Activated CD4-positive, alpha-beta memory T cell treated with anti-CD3 and anti-CD28 coated beads for 36 hours (primary cell): ENCODE results near the gene SGTB. TPM values are rescaled to one million over a fixed set of nuclear protein-coding genes. Genes with fewer than 3 reads are reported as not detected.
"Not testable (repeated sequence)": the region's sequence is repeated elsewhere in the genome, so short reads cannot be mapped to it uniquely, and the experiment has no call there.

Experiments used
- CTCF ChIA-PET: fragments of 350-600 bp; sonication (Branson Sonifier 250); formaldehyde crosslinking; loops from one replicate; lab custom pipeline; 2021; ENCODE audit warnings: antibody characterized with exemption, inconsistent platforms; lab: Charles Lee
- POLR2A ChIA-PET: fragments of 350-600 bp; sonication (Branson Sonifier 250); formaldehyde crosslinking; loops from one replicate; lab custom pipeline; 2021; ENCODE audit warnings: antibody characterized with exemption; lab: Charles Lee
- DNase-seq: peaks from one replicate; pipeline ENCODE4 v3.0.0-alpha.2; 2020
- H3K27ac Mint-ChIP-seq: one replicate; pipeline ENCODE4 v1.8.0; 2021; ENCODE audit warnings: mixed read lengths
- H3K27me3 Mint-ChIP-seq: one replicate; pipeline ENCODE4 v1.8.0; 2021; ENCODE audit warnings: mixed read lengths
- H3K36me3 Mint-ChIP-seq: one replicate; pipeline ENCODE4 v1.8.0; 2021; ENCODE audit warnings: mixed read lengths
- H3K4me1 Mint-ChIP-seq: one replicate; pipeline ENCODE4 v1.8.0; 2021; ENCODE audit warnings: low read depth, mixed read lengths
- H3K4me3 Mint-ChIP-seq: one replicate; pipeline ENCODE4 v1.8.0; 2021; ENCODE audit warnings: mild to moderate bottlenecking, mixed read lengths
- H3K9me3 Mint-ChIP-seq: one replicate; pipeline ENCODE4 v1.8.0; 2021; ENCODE audit warnings: mixed read lengths
- intact Hi-C: fragments of 100-400 bp; cut with micrococcal nuclease; formaldehyde crosslinking; loops from one replicate; pipeline ENCODE4 v1.15.1; 2023
- total RNA-seq, 2 experiments: library from RNA; stranded (reverse); gene quantifications; one replicate each; pipeline ENCODE4 v1.2.3, GENCODE V29; 2021

The SGTB gene
- total RNA-seq, 2 experiments from 2014 or later: 16.5 to 16.7 TPM

DNA sequence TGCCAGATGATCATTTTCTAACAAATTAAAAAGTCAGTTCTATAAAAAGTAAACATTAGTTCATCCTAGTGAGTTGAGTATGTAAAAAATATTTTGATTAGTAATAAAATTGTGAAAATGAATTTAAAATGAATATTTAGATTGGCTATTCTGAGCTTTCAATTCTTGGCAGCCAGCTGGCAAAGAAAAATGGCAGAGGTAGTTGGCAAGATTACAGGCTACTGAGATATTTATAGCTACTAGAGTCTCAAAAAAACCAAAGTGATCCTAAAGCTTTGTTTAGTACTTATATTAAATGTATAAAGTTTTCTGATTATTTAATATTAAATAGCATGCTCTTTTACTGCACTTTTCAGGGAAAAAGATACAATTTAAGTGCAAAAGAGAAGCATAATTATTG is 25.0 kb downstream of the SGTB start:
- Mint-ChIP-seq H3K36me3 (peaks cover 27% of the 10 kb centered on the region), H3K4me3 (no peak overlapping the region), H3K9me3 (no peaks in the 10 kb centered on the region), H3K27me3 (no peaks in the 10 kb centered on the region), H3K27ac (no peak overlapping the region), H3K4me1 (peaks cover 6% of the 10 kb centered on the region)
- CTCF ChIA-PET: no interaction called here
- DNase-seq: no peak
- intact Hi-C loops: no loop called here
- POLR2A ChIA-PET: no interaction called here

DNA sequence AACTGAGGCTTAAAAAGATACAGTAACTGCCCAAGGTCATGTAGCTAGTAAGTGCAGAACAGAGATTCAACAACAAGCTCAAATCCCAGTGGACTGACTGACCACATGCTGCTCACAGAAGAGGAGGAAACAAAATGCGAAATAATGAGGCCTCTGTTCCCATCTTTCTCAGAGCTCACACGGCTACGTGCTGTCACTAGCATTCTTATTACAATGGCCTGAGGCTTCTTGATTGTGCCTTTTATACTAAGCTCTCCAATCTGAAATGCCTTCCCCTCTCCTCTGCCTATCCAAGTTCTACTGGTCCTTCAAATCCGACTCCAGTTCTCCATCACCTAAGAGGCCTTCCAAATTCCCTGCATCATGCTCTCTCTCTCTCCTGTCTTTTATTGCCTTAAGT is 26.0 kb downstream of the SGTB start:
- Mint-ChIP-seq H3K27ac (no peak overlapping the region), H3K36me3 (peaks cover 27% of the 10 kb centered on the region), H3K4me3 (no peak overlapping the region), H3K27me3 (no peaks in the 10 kb centered on the region), H3K4me1 (peaks cover 6% of the 10 kb centered on the region), H3K9me3 (no peaks in the 10 kb centered on the region)
- intact Hi-C loops: no loop called here
- CTCF ChIA-PET: no interaction called here
- POLR2A ChIA-PET: no interaction called here
- no peak for DNase-seq

DNA sequence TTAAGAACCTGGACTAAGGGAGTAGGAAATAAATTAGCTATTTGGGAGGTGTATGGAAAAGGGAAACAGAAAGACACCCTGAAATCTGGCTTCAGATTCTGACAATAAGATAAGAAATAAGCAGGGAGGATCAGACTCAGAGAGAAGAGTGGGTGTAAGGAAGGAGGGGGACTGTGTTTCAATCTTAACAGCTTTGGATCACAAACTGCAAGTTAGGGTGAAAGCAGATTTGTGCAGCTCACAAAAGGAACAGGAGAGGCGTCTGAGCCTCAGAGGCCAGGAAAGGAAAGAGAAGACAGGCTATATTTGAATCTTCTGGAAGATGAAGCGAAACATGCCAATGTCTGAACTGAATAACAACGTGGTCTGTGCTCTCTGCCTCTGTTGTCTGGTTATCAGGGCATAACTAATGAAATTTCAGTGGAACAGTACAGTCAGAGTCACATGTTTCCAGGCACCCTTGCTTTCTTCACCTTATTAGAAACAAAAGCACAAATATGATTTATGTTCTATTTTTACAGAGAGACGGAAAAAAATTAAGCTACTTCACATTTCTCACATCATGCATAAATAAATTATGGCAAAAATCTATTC is 26.6 kb downstream of the SGTB start:
- no peak for DNase-seq
- Mint-ChIP-seq H3K27ac (no peak overlapping the region), H3K4me3 (no peak overlapping the region), H3K9me3 (no peaks in the 10 kb centered on the region), H3K27me3 (no peaks in the 10 kb centered on the region), H3K4me1 (peaks cover 6% of the 10 kb centered on the region), H3K36me3 (peaks cover 29% of the 10 kb centered on the region)
- POLR2A ChIA-PET: no interaction called here
- intact Hi-C loops: no loop called here
- CTCF ChIA-PET: no interaction called here

DNA sequence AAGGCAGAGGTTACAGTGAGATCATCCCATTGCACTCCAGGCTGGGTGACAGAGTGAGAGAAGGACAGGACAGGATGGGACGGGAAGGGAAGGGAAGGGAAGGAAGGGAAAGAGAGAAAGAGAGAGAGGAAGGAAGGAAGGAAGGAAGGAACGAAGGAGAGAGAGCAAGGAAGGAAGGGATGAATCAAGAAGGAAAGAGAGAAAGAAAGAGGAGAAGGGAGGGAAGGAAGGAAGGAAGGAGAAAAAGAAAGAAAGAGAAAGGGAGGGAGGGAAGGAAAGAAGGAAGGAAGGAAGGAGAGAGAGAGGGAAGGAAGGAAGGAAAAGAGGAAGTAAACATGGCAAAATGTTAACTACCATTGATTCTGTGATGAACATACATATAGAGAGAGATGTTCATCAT is 28.8 kb downstream of the SGTB start:
- Mint-ChIP-seq H3K4me1 (no peaks in the 10 kb centered on the region), H3K27me3 (no peaks in the 10 kb centered on the region), H3K9me3 (no peaks in the 10 kb centered on the region), H3K27ac (no peak overlapping the region), H3K36me3 (peaks cover 22% of the 10 kb centered on the region), H3K4me3 (no peak overlapping the region)
- intact Hi-C loops: no loop called here
- ChIA-PET CTCF (no interaction called here), POLR2A (no interaction called here)
- DNase-seq: no peak

DNA sequence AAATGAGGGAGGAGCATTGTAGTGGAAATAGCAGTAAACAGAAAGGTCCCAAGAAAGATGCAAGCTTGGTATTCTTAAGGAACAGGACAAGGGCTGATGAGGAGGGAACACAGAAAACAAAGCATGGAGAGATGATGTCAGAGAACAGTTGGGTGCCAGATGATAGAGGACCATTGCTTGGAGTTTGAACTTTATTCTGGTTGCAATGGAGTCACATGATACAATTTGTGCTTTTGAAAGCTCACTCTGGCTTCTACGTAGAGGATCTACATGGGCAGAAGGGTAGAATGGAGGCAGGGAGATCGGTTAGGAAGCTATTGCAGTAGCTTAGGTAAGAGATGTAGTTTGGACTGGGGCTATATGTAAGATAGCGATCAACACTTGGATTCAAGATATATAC is 39.8 kb downstream of the SGTB start:
- intact Hi-C loops: no loop called here
- H3K27ac Mint-ChIP-seq: no peak overlapping the region
- no peaks in the 10 kb centered on the region for H3K27me3 Mint-ChIP-seq
- no peak overlapping the region for H3K4me3 Mint-ChIP-seq
- peaks cover 27% of the 10 kb centered on the region for H3K4me1 Mint-ChIP-seq
- H3K9me3 Mint-ChIP-seq: no peaks in the 10 kb centered on the region
- peaks cover 51% of the 10 kb centered on the region for H3K36me3 Mint-ChIP-seq
- CTCF ChIA-PET: no interaction called here
- POLR2A ChIA-PET: no interaction called here
- no peak for DNase-seq

DNA sequence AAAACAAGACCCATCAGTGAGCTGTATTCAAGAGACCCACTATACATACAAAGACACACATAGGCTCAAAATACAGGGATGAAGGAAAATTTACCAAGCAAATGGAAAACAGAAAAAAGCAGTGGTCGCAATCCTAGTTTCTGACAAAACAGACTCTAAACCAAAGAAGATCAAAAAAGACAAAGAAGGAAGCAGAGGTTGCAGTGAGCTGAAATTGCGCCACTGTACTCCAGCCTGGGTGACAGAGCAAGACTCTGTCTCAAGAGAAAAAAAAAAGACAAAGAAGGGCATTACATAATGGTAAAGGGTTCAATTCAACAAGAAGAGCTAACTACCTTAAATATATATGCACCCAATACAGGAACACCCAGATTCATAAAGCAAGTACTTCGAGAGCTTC is 45.9 kb downstream of the SGTB start:
- H3K4me3 Mint-ChIP-seq, CTCF ChIA-PET, DNase-seq, intact Hi-C loops, H3K27me3 Mint-ChIP-seq, H3K9me3 Mint-ChIP-seq: not testable (repeated sequence)
- peak overlapping the region; percentile 20 for H3K27ac Mint-ChIP-seq
- H3K4me1 Mint-ChIP-seq: peaks cover 42% of the 10 kb centered on the region
- H3K36me3 Mint-ChIP-seq: peaks cover 48% of the 10 kb centered on the region
- POLR2A ChIA-PET: interaction anchor here (0.6 to 1.3 kb wide), 2 partner anchors 11 to 120 kb away, joined by 4 read pairs; no protein-coding TSS in a partner anchor

DNA sequence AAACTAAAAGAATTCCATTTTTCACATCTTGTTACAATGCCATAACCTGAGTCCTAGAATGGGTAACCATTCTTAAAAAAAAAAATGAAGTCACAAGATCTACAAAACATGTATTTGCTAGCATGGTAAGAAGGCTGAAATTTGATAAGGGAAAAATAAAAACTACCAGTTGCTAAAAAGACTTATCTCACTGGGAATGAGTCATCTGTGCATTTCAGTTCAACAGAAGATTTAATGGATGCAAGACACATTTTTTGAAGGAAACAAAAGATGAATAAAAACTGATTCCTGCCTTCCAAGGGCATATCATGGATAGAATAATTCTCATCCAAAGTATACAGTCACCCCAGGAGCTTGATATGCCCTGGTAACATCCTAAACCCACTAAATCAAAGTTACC is 47.2 kb downstream of the SGTB start:
- POLR2A ChIA-PET: no interaction called here
- Mint-ChIP-seq H3K4me1 (peaks cover 38% of the 10 kb centered on the region), H3K27me3 (no peaks in the 10 kb centered on the region), H3K9me3 (no peaks in the 10 kb centered on the region), H3K36me3 (peaks cover 41% of the 10 kb centered on the region), H3K27ac (no peak overlapping the region), H3K4me3 (no peak overlapping the region)
- intact Hi-C loops: no loop called here
- CTCF ChIA-PET: no interaction called here
- no peak for DNase-seq

DNA sequence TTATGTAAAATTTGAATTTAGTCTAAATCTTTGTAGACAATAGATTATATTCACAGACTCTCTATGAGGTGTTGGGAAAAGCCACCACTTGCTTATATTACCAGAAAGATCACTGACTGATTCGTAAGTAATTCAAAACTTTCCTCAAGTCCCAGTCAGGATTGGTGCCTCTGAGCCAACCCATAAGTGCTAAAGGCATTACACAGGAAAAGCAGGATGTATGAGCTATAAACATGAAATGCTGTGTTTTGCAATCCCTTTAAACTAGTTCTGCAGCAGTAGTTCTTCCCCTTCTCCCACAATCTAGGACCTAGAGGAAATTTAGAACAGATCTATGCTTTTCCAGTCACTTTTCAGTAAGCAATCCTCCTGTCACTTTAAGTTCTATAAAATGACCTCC is 49.1 kb downstream of the SGTB start:
- POLR2A ChIA-PET: no interaction called here
- CTCF ChIA-PET: no interaction called here
- Mint-ChIP-seq H3K9me3 (no peaks in the 10 kb centered on the region), H3K4me1 (peaks cover 27% of the 10 kb centered on the region), H3K36me3 (peaks cover 27% of the 10 kb centered on the region), H3K4me3 (no peak overlapping the region), H3K27me3 (no peaks in the 10 kb centered on the region), H3K27ac (peak overlapping the region; percentile 5)
- intact Hi-C loops: no loop called here
- DNase-seq: no peak

DNA sequence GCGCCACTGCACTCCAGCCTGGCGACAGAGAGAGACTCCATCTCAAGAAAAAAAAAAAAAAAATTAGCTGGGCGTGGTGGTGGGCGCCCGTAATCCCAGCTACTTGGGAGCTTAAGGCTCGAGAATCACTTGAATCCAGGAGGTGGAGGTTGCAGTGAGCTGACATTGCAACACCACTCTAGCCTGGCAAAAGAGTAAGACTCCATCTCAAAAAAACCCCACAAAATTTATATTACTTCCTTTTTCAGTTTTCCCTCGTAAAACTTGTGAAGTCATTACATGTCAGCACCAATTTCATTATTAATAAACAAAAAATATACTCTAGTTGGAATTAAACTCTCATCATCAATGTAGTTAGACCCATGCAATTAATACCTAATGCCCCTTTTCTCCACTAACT is 53.2 kb downstream of the SGTB start:
- Mint-ChIP-seq H3K36me3 (peaks cover 4% of the 10 kb centered on the region), H3K4me1 (no peaks in the 10 kb centered on the region), H3K9me3 (no peaks in the 10 kb centered on the region), H3K27me3 (no peaks in the 10 kb centered on the region), H3K27ac (no peak overlapping the region), H3K4me3 (no peak overlapping the region)
- no peak for DNase-seq
- intact Hi-C loops: no loop called here
- ChIA-PET POLR2A (no interaction called here), CTCF (no interaction called here)

DNA sequence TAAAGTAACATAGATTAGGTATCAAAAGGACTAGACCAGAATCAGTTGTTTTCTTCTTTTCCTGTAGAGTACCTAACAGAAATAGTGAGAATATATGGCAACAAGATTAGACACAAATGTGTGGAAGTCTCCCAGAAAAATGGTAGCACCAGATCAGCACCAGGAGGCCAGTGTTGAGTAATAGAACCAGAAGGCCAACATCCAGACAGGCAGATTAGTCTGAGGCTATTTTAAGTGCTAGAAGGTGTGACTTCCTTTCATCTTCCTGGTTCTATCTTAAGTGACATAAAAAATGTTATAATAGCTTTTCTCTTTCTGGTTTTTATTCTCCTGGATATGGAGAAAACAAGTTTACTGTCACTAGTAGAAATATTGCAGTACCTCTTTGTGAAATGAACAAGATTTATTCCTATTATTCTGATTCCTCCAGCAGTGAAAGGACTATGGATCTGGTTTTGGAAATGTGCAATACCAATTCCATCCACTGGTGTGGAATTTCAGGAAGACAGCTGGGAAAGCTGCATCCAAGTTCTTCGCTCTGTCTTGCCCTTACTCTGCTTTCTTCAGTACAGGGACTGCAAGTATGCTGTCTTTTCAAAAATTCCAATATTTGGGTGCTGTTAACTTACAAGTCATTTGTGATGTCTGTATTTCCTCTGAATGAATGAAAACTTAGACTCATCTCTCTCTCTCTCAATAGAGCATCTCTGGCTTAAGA is 57.9 kb downstream of the SGTB start:
- H3K36me3 Mint-ChIP-seq: peaks cover 6% of the 10 kb centered on the region
- CTCF ChIA-PET: no interaction called here
- H3K4me1 Mint-ChIP-seq: no peaks in the 10 kb centered on the region

DNA sequence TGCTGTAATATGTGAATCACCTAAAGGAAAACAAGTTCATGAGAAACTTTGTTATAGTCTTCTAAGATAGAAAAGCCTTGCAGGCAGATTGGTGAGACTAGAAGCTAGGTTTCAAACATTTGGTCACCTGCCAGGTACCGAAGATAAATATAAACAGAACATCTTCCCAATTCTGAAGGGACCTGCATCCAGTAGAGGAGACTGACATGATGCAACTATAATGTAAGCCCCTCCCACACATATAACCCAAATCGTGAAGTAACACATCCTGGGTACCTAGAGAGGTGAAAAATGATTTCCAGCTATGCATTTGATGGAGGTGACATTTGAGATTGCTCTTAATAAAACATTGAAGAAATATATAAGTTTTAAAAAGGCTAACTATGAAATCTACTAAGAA is 67.2 kb downstream of the SGTB start:
- CTCF ChIA-PET: no interaction called here
- Mint-ChIP-seq H3K9me3 (no peaks in the 10 kb centered on the region), H3K36me3 (peaks cover 10% of the 10 kb centered on the region), H3K27ac (no peak overlapping the region), H3K4me1 (no peaks in the 10 kb centered on the region), H3K27me3 (no peaks in the 10 kb centered on the region), H3K4me3 (no peak overlapping the region)
- POLR2A ChIA-PET: no interaction called here
- intact Hi-C loops: no loop called here
- DNase-seq: no peak

More for the DNA sequence above, 57.9 kb downstream of the SGTB start:
- intact Hi-C loops: no loop called here
- POLR2A ChIA-PET: interaction anchor here (1.4 kb wide), 1 partner anchor 12 kb away, joined by 4 read pairs; no protein-coding TSS in a partner anchor
- H3K9me3 Mint-ChIP-seq: no peaks in the 10 kb centered on the region
- H3K4me3 Mint-ChIP-seq: no peak overlapping the region
- H3K27me3 Mint-ChIP-seq: no peaks in the 10 kb centered on the region
- DNase-seq: no peak
- peak overlapping the region; percentile 42 for H3K27ac Mint-ChIP-seq

DNA sequence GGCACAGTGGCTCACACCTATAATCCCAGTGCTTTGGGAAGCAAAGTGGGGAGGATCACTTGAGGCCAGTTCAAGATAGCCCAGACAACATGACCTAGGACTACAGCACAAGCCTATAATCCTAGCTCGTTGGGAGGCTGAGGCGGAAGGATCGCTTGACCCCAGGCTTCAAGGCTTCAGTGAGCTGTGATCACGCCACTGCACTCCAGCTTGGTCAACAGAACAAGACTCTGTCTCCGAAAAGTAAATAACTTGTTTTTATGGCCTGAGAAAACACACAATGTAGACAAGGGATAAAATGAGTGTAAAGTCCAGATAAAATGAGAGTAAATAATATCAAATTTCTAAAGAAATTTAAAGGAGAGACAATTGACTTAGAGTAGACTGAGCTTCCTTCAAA is 70.8 kb downstream of the SGTB start:
- H3K27ac Mint-ChIP-seq: no peak overlapping the region

DNA sequence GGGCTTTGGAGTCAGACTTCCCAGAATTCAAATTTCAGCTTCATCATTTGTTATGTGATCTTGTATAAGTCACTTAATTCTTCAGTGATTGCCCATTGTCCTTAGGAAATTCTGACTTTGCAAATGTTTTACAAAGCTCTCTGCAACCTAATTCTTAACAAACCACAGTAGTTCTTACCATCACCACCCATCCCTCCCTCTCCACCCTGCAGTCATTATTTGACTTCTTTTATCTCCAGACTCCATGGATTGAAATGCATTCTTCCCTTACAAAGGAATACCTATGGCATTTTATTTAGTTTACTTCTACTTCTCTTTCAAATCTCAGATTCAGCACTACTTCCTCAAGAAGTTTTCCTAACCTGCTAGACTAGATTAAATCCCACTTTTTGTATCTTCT is 74.0 kb downstream of the SGTB start:
- intact Hi-C loops: no loop called here
- DNase-seq: no peak
- H3K36me3 Mint-ChIP-seq: peaks cover 10% of the 10 kb centered on the region
- ChIA-PET CTCF (no interaction called here), POLR2A (no interaction called here)
- no peaks in the 10 kb centered on the region for H3K4me1 Mint-ChIP-seq
- H3K27ac Mint-ChIP-seq: no peak overlapping the region
- H3K27me3 Mint-ChIP-seq: no peaks in the 10 kb centered on the region
- no peaks in the 10 kb centered on the region for H3K9me3 Mint-ChIP-seq
- no peak overlapping the region for H3K4me3 Mint-ChIP-seq

More for the DNA sequence above, 70.8 kb downstream of the SGTB start:
- no peaks in the 10 kb centered on the region for H3K9me3 Mint-ChIP-seq
- H3K36me3 Mint-ChIP-seq: peaks cover 13% of the 10 kb centered on the region
- intact Hi-C loops: no loop called here
- no peak for DNase-seq
- POLR2A ChIA-PET: no interaction called here
- no peaks in the 10 kb centered on the region for H3K27me3 Mint-ChIP-seq
- no peaks in the 10 kb centered on the region for H3K4me1 Mint-ChIP-seq
- no peak overlapping the region for H3K4me3 Mint-ChIP-seq
- CTCF ChIA-PET: no interaction called here
